ENCODE measurements around the gene ZNF784.

The ZNF784 gene

GRCh38 chr19:55620410-55621204 lies 3.8 kb downstream of the ZNF784 start:
- peak in 1 of 6 experiments; percentile 6 for DNase-seq

GRCh38 chr19:55619286-55619685 lies 5.1 kb downstream of the ZNF784 start:
- DNase-seq = no peak

- no peak for DNase-seq
Observed at GRCh38 chr19:55618426-55618825, 5.9 kb downstream of the ZNF784 start.

- no peak for DNase-seq
Observed at GRCh38 chr19:55617426-55617825, 6.9 kb downstream of the ZNF784 start.

- no peak for DNase-seq
Observed at GRCh38 chr19:55616395-55616875, 7.9 kb downstream of the ZNF784 start.

GRCh38 chr19:55615543-55616394 lies 8.6 kb downstream of the ZNF784 start:
- DNase-seq = no peak

- DNase-seq = no peak
Observed at GRCh38 chr19:55614711-55615542, 9.4 kb downstream of the ZNF784 start.

GRCh38 chr19:55613930-55614710 lies 10.2 kb downstream of the ZNF784 start:
- DNase-seq = no peak

GRCh38 chr19:55613396-55613795 lies 11.0 kb downstream of the ZNF784 start:
- no peak for DNase-seq

- DNase-seq = no peak
Observed at GRCh38 chr19:55611983-55612645, 12.3 kb downstream of the ZNF784 start.

GRCh38 chr19:55611300-55611982 lies 12.9 kb downstream of the ZNF784 start:
- no peak for DNase-seq

- DNase-seq = no peak
Observed at GRCh38 chr19:55609326-55609725, 15.0 kb downstream of the ZNF784 start.

GRCh38 chr19:55606817-55607216 lies 17.5 kb downstream of the ZNF784 start:
- DNase-seq = no peak

- DNase-seq = no peak
Observed at GRCh38 chr19:55606471-55606787, 17.9 kb downstream of the ZNF784 start.

- peak; percentile 50 to 76 (median 62) for DNase-seq
Observed at GRCh38 chr19:55605637-55606470, 18.5 kb downstream of the ZNF784 start, which contains the start of gene ZNF865. TSS of gene ZNF865 (plus strand) at chr19:55605647. CDS start at chr19:55613619, 7,972 bp downstream.

- DNase-seq = peak; percentile 92 to 98 (median 96)
Observed at GRCh38 chr19:55605207-55605636, 19.1 kb downstream of the ZNF784 start.

GRCh38 chr19:55603581-55604292 lies 20.6 kb downstream of the ZNF784 start:
- DNase-seq = no peak

GRCh38 chr19:55603115-55603514 lies 21.3 kb downstream of the ZNF784 start:
- DNase-seq = no peak

All from stimulated activated naive CD4-positive, alpha-beta T cell (primary cell).